Caki2 (cell line): ENCODE data around the gene AZI2. TPM values are rescaled to one million over a fixed set of nuclear protein-coding genes. Genes with fewer than 3 reads are reported as not detected.

Source experiments
- DNase-seq: peaks from one replicate; pipeline ENCODE4 v3.0.0-alpha.2; 2015; ENCODE audit warnings: low read depth
- in situ Hi-C: cut with HindIII; loops from 2 replicates; pipeline ENCODE4 v1.10.0; 2016; ENCODE audit warnings: low sequenced_read_pairs, low pct_unique_long_range_greater_than_20kb, mixed read lengths
- total RNA-seq: library from RNA; depleted of rRNA; stranded (reverse); fragments of >200 nt; shearing (Covaris generic); gene quantifications from 2 replicates; pipeline ENCODE4 v1.2.3, GENCODE V29; 2014; ENCODE audit warnings: low replicate concordance

AZI2 gene
- total RNA-seq, 1 experiment from 2014 or later: 49.9 TPM

GRCh38 chr3:28316226-28316625, 32.4 kb downstream of the AZI2 start:
- no peak for DNase-seq
- in situ Hi-C loops: no loop called here

- in situ Hi-C loops: no loop called here
- no peak for DNase-seq
Measured at GRCh38 chr3:28315711-28316110, 32.9 kb downstream of the AZI2 start.

- in situ Hi-C loops: no loop called here
- DNase-seq: no peak
Measured at GRCh38 chr3:28308196-28308595, 40.4 kb downstream of the AZI2 start.

- in situ Hi-C loops: no loop called here
- peak; percentile 16 for DNase-seq
Measured at GRCh38 chr3:28301688-28302087, 46.9 kb downstream of the AZI2 start.

GRCh38 chr3:28300345-28300962, 48.2 kb downstream of the AZI2 start:
- no peak for DNase-seq
- in situ Hi-C loops: no loop called here

GRCh38 chr3:28299705-28300104, 48.9 kb downstream of the AZI2 start:
- DNase-seq: no peak
- in situ Hi-C loops: no loop called here

- in situ Hi-C loops: no loop called here
- DNase-seq: no peak
Measured at GRCh38 chr3:28295898-28296490, 52.6 kb downstream of the AZI2 start.

GRCh38 chr3:28294667-28295413, 53.8 kb downstream of the AZI2 start:
- in situ Hi-C loops: no loop called here
- DNase-seq: no peak

- in situ Hi-C loops: no loop called here
- no peak for DNase-seq
Measured at GRCh38 chr3:28292622-28293021, 56.0 kb downstream of the AZI2 start.

GRCh38 chr3:28291577-28291976, 57.0 kb downstream of the AZI2 start:
- DNase-seq: no peak
- in situ Hi-C loops: no loop called here

GRCh38 chr3:28290863-28291300, 57.7 kb downstream of the AZI2 start:
- in situ Hi-C loops: no loop called here
- DNase-seq: no peak

- in situ Hi-C loops: no loop called here
- no peak for DNase-seq
Measured at GRCh38 chr3:28287046-28287445, 61.6 kb downstream of the AZI2 start.

- DNase-seq: peak; percentile 16
- in situ Hi-C loops: no loop called here
Measured at GRCh38 chr3:28286595-28286994, 62.0 kb downstream of the AZI2 start.

- DNase-seq: no peak
- in situ Hi-C loops: no loop called here
Measured at GRCh38 chr3:28280781-28281180, 67.8 kb downstream of the AZI2 start.

GRCh38 chr3:28279770-28280169, 68.9 kb downstream of the AZI2 start:
- in situ Hi-C loops: no loop called here
- DNase-seq: no peak

GRCh38 chr3:28278918-28279317, 69.7 kb downstream of the AZI2 start:
- in situ Hi-C loops: no loop called here
- DNase-seq: no peak

GRCh38 chr3:28273837-28274236, 74.8 kb downstream of the AZI2 start:
- in situ Hi-C loops: no loop called here
- DNase-seq: no peak
